ENCODE data around the gene SVOP. TPM values are rescaled to one million over a fixed set of nuclear protein-coding genes. Genes with fewer than 3 reads are reported as not detected.

Gene SVOP
- total RNA-seq, 2 experiments from 2014 or later, result not detected

DNA sequence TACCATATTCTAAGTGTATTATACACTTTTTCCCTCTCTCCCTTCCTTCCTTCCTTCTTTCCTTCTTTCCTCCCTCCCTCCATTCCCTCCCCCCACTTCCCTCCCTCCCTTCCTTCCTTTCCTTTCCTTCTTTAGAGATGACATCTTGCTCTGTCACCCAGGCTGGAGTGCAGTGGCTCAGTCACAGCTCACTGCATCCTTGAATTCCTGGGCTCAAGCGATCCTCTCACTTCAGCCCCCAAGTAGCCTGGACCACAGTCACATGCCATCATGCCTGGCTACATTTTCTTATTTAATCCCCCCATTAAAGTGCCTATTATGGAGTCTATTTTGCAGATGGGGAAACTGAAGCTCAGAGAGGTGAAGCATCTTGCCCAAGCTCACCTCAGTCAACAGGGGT, 55.0 kb downstream of the SVOP start:
- POLR2A ChIA-PET, result no interaction called here
- TF ChIP-seq, protein P1, sequence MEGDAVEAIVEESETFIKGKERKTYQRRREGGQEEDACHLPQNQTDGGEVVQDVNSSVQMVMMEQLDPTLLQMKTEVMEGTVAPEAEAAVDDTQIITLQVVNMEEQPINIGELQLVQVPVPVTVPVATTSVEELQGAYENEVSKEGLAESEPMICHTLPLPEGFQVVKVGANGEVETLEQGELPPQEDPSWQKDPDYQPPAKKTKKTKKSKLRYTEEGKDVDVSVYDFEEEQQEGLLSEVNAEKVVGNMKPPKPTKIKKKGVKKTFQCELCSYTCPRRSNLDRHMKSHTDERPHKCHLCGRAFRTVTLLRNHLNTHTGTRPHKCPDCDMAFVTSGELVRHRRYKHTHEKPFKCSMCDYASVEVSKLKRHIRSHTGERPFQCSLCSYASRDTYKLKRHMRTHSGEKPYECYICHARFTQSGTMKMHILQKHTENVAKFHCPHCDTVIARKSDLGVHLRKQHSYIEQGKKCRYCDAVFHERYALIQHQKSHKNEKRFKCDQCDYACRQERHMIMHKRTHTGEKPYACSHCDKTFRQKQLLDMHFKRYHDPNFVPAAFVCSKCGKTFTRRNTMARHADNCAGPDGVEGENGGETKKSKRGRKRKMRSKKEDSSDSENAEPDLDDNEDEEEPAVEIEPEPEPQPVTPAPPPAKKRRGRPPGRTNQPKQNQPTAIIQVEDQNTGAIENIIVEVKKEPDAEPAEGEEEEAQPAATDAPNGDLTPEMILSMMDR (IDR thresholded peaks at IDR 0.05), result no peak
- DNase-seq (no peak), ATAC-seq (ENCODE audit: poor library complexity) (no peak)
- H3K4me1 Mint-ChIP-seq (ENCODE audit: low read depth), result no peaks in the 10 kb centered on the region
- intact Hi-C loops (cut with DNase I, micrococcal nuclease), result no loop called here
- H3K4me3 ChIP-seq (ENCODE audit: low read length), result no peak overlapping the region
- H3K4me1 ChIP-seq (ENCODE audit: insufficient read depth, low read length), result no peaks in the 10 kb centered on the region
- no peaks in the 10 kb centered on the region for H3K36me3 ChIP-seq (ENCODE audit: insufficient read depth, low read length)
- no peaks in the 10 kb centered on the region for H3K9me3 ChIP-seq (ENCODE audit: control insufficient read depth in 1 of 2, insufficient read depth in 1 of 2, low read length in 2 of 2)
- peaks cover 12% of the 10 kb centered on the region for H3K27me3 Mint-ChIP-seq
- H3K36me3 Mint-ChIP-seq (ENCODE audit: low read depth), result no peaks in the 10 kb centered on the region
- CTCF ChIA-PET, result no interaction called here
- peaks cover 0 to 8% of the 10 kb centered on the region in 2 experiments for H3K27me3 ChIP-seq (ENCODE audit: control insufficient read depth in 1 of 2, insufficient read depth in 2 of 2, low read length in 2 of 2)
- no peaks in the 10 kb centered on the region for H3K9me3 Mint-ChIP-seq
- H3K27ac Mint-ChIP-seq, result no peak overlapping the region
- H3K27ac ChIP-seq (ENCODE audit: low read depth in 1 of 2, low read length in 2 of 2), result no peak overlapping the region
- H3K4me3 Mint-ChIP-seq, result no peak overlapping the region

DNA sequence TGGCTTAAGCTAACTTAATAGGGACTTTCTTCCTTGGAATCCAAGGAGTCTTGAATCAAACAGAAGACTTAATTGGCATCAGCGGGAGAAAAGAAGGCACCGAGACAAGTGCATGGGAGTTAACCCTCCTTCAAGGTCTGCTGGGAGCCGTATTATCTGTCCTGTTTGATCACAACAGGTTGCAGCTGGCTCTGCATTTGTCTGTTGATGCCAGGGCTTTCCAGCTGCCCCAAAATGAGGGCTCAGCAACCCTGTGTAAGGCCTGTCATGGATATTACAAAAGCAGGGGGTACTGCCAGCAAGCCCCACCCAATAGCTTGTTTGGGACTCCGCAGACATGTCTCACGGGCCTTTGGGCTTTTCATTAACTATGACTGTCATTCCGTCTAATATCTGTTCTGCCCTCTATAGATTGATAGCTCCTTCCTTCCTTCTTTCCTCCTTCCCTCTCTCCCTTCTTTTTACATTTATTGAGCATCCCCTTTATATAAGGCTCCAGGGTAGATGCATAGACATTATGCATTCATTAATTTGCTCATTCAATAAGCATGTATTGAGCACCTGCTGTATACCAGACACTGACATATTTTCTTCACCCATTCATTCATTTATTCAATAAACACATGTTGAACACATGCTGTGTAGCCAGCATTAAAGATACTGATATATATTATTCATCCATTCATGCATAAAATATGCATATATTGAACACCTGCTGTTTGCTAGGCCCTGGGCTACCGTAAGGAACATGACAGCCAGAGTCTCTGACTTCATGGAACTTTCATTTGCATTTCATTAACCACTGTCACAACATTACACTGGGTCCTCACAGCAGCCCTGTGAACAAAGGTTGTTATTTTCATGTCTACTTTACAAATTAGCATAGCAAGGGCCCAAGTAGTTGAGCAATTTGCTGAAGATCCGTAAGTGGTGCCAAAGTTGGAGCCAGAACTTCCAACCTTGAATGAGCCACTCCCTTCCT, 56.2 kb downstream of the SVOP start:
- Mint-ChIP-seq H3K27me3 (peaks cover 4% of the 10 kb centered on the region), H3K9me3 (no peaks in the 10 kb centered on the region)
- CTCF ChIA-PET, result no interaction called here

DNA sequence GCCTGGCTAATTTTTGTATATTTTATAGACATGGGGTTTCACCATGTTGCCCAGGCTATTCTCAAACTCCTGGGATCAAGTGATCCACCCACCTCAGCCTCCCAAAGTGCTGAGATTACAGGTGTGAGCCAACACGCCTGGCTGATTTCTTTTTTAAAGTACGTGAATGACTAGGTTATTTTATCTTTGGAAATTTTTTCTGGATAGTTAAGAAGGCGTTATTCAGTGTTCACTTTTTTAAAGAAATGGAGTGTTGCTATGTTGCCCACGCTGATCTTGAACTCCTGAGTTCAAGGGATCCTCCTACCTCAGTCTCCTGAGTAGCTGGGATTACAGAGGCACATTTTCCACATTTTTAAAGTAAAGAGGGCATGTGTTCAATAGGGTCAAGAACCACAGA, 58.6 kb downstream of the SVOP start:
- intact Hi-C loops (cut with DNase I, micrococcal nuclease), result no loop called here
- H3K9me3 Mint-ChIP-seq, result no peaks in the 10 kb centered on the region
- ATAC-seq (ENCODE audit: poor library complexity) (no peak), DNase-seq (no peak)
- no peaks in the 10 kb centered on the region for H3K36me3 ChIP-seq (ENCODE audit: insufficient read depth, low read length)
- ChIA-PET POLR2A (no interaction called here), CTCF (no interaction called here)
- H3K4me3 Mint-ChIP-seq, result no peak overlapping the region
- no peaks in the 10 kb centered on the region for H3K4me1 Mint-ChIP-seq (ENCODE audit: low read depth)
- TF ChIP-seq, protein P1 (IDR thresholded peaks at IDR 0.05), result no peak
- H3K4me1 ChIP-seq (ENCODE audit: insufficient read depth, low read length), result no peaks in the 10 kb centered on the region
- no peak overlapping the region for H3K27ac ChIP-seq (ENCODE audit: low read depth in 1 of 2, low read length in 2 of 2)
- no peaks in the 10 kb centered on the region for H3K9me3 ChIP-seq (ENCODE audit: control insufficient read depth in 1 of 2, insufficient read depth in 1 of 2, low read length in 2 of 2)
- no peaks in the 10 kb centered on the region for H3K27me3 Mint-ChIP-seq
- peaks cover 0 to 3% of the 10 kb centered on the region in 2 experiments for H3K27me3 ChIP-seq (ENCODE audit: control insufficient read depth in 1 of 2, insufficient read depth in 2 of 2, low read length in 2 of 2)
- H3K4me3 ChIP-seq (ENCODE audit: low read length), result no peak overlapping the region
- no peaks in the 10 kb centered on the region for H3K36me3 Mint-ChIP-seq (ENCODE audit: low read depth)
- H3K27ac Mint-ChIP-seq, result no peak overlapping the region

More for the DNA sequence above, 56.2 kb downstream of the SVOP start:
- no peak overlapping the region for H3K4me3 ChIP-seq (ENCODE audit: low read length)
- Mint-ChIP-seq H3K27ac (no peak overlapping the region), H3K4me3 (no peak overlapping the region), H3K36me3 (ENCODE audit: low read depth) (no peaks in the 10 kb centered on the region), H3K4me1 (ENCODE audit: low read depth) (no peaks in the 10 kb centered on the region)
- no peak overlapping the region for H3K27ac ChIP-seq (ENCODE audit: low read depth in 1 of 2, low read length in 2 of 2)
- TF ChIP-seq, protein P1 (IDR thresholded peaks at IDR 0.05), result no peak
- no peaks in the 10 kb centered on the region for H3K36me3 ChIP-seq (ENCODE audit: insufficient read depth, low read length)
- no peaks in the 10 kb centered on the region for H3K9me3 ChIP-seq (ENCODE audit: control insufficient read depth in 1 of 2, insufficient read depth in 1 of 2, low read length in 2 of 2)
- H3K4me1 ChIP-seq (ENCODE audit: insufficient read depth, low read length), result no peaks in the 10 kb centered on the region
- POLR2A ChIA-PET, result no interaction called here
- intact Hi-C loops (cut with DNase I, micrococcal nuclease), result no loop called here
- ATAC-seq (ENCODE audit: poor library complexity) (no peak), DNase-seq (no peak)
- peaks cover 0 to 10% of the 10 kb centered on the region in 2 experiments for H3K27me3 ChIP-seq (ENCODE audit: control insufficient read depth in 1 of 2, insufficient read depth in 2 of 2, low read length in 2 of 2)
